CD4-positive, alpha-beta T cell treated with Interleukin-21 for 1 hour (primary cell): ENCODE measurements around the gene TK2.

Source experiments
- DNase-seq: peaks from one replicate; pipeline ENCODE4 v3.0.0-alpha.2; 2020

TK2 gene

DNA sequence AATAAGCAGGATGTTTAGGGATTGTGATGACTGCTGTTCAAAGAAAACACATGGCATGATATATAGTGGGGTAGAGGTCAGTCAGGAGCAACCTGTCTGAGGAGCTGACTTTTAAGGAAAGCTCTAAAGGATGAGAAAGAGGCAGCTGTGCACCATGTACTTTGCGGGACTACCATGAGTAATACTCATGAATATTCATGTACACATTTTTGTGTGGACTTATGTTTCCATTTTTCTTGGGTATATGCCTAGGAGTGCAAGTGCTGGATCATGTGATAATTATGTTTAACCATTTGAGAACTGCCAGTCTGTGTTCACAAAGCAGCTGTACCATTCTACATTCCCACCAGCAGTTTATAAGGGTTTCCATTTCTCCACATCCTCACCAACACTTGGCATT is 87.0 kb downstream of the TK2 start:
- DNase-seq, result no peak

DNA sequence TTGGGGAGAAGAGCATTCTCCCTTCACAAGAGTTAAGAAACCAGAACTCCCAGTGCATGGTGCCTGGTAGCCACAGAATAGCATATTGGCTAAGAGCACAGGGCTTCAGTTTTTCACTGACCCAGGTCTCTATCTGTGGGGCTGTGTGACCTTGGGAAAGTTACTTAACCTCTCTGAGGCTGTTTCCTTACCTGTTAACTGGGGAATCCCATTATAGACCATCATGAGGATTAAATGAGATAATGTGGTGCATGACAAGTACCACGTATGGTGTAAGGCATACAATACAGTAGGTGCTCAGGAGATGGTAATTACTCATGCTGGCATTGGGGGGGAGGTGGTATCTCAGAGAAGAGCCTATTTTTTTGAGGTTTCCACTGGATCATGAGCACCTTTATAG is 89.2 kb downstream of the TK2 start:
- no peak for DNase-seq

DNA sequence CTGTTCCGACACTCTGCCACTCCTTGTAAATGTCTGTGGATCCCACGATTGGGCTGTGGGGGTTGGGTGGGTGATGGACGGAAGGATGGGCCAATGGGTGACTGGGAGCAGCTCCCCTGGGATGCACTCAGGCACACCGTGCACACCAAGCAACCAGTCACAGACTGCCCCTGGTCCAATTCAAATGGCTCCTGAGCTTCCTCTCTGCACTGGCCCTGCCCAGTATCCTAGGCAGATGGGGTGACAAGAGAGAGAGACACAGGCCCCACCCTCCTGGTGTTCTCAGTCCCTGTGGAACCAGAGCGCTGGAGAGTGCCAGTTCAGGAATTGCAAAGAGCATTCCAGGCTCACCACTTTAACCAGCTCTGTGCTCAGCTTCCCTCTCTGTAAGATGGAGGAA is 90.0 kb downstream of the TK2 start:
- no peak for DNase-seq

DNA sequence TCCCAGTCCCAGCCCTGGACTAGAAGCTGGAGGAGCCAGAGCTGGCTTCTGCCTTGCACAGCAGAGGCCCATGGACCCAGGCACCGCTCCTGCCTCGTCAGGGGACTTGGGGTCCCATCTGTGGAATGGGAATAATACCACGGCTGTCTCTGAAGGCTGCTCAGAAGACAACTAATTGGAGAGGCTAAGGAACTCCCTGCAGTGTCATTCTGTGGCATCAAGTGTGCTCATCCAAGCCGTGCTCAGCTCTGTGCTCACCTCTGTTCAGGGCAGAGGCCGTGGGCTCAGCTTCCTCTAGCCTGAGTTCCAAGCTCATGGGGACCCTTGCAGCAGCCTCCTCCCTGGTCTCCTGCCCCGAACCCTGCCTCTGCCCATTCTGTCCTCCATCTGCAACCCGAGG is 91.1 kb downstream of the TK2 start:
- no peak for DNase-seq

DNA sequence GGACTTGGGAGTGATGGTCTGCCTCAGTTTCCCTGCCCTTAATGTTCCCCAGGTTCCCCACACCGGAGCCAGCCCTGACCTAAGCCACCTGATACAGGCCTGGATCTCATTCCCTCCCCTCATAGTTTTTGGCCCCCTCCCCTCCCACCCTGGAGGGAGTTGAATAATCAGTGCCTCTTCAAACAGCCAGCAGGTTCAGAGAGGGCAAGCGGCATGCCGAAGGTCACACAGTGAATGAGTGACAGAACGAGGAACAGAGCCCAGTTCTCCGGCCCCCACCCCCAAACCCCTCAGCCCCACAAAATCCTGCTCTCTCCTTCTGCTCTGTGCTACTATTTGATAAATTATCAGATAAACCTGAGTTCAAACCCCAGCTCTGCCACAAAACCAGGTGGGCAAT is 91.6 kb downstream of the TK2 start:
- DNase-seq, result no peak
